Measurements from ENCODE around the gene CD3D.
"Not testable (repeated sequence)": the region's sequence is repeated elsewhere in the genome, so short reads cannot be mapped to it uniquely, and the experiment has no call there.

CD3D gene

DNA sequence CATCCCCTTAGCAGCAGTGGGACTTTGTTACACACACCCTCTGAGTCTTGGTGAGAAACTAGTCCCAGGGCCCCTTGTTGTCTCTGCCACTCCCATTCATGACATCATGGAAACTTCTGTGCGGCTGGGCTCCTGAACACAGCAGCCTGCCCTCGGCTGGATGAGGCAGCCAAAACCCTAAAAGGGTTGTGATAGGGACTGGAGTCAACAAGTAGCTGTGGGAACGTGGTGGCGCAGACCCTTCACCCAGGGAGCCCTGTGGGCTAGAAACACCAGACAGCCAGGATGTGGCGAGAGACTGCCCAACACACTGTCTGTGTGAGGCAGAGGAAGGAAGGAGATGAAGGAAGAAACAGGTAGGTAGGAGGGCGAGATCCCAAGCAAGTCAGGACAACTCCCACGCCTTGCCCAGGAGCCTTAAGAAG lies 3.9 kb downstream of the CD3D start:
- no peak for DNase-seq

DNA sequence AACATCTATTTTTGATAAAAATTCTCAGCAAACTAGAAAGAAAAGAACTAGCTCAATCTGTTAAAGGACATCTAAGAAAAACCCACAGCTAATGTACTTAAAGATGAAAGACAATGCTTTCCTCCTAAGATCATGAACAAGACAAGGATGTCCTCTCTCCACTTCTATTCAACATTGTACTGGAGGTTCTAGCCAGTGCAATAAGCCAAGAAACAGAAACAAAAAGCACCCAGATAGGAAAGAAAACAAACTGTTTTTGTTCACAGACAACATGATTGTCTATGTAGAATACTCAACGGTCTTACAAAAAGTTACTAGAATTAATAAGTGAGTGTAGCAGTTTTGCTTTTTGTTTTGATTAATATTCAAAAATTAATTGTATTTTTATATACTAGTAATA lies 7.8 kb downstream of the CD3D start:
- DNase-seq, result no peak

DNA sequence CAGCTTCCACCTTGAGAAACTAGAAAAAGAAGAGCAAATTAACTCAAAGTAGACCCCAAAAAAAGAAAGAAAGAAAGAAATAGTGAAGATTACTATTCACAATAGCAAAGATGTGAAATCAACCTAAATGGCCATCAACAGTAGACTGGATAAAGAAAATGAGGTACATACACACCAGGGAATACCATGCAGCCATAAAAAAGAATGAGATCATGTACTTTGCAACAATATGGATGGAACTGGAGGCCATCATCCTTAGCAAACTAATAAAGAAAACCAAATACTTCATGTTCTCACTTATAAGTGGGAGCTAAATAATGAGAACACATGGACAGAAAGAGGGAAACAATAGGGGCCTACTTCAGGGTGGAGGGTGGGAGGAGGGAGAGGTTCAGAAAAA lies 13.8 kb downstream of the CD3D start:
- no peak for DNase-seq

DNA sequence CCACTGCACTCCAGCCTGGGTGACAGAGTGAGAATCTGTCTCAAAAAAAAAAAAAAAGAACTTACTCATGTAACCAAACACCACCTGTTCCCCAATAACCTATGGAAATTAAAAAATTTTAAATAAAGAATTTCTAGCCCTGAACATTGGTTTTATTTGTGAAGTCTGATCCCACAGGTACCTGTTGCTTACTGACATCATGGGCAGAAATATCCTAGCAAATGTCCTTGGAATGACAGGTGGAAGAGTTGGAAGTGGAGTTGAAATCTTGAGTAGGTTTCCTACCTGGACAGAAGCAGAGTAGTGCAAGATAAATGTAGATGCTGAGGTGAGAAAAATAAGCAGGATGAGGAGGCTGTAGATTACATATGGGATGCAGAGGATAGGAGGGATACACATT lies 17.2 kb downstream of the CD3D start:
- DNase-seq, result no peak

DNA sequence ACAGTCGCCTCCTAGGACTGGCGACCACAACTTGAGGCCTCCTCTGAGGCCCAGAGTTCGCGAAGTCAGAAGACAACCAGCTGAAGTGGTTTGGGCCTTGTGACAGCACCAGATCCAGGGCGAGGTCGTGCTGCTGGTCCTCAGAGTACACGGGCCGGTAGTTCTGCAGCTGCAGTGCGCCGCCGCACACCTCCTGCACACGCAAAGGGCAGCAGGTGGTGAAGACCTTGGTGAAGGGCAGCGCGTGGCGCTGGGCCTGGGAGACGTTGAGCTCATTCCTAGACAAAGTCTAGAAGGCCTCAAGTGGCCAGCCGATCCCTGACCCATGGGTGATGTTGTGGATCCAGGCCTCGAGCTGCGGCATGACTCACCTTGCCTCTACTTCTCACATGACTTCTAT lies 19.8 kb downstream of the CD3D start:
- no peak for DNase-seq

DNA sequence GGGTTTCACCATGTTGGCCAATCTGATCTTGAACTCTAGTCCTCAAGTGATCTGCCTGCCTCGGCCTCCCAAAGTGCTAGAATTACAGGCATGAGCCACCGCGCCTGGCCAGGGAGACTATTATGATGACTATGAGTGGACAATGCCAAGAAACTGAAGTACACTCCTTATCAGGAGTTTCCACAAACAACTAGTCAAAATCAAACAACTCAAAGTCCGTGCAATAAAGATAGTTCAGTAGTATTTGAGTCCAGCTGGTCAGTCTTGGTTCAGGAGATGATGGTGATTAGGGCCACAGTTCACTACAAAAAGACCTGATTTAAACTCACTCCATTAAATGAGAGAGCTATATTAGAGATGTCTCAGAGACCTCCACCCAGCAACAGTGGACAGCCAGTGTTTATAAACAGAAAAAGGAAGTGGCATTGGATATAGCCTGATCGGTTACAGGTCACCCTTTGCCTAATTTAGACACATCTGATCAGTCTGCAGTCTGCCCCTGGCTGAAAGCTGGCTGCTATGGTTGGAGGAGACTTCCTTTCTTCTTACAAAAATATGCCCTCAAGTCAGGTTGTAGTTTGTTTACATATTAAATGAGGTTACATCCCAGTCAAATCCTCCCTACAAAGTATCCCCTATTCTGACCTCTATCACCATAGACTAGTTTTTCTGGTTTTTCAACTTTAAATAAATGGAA lies 21.0 kb downstream of the CD3D start:
- DNase-seq, result no peak

DNA sequence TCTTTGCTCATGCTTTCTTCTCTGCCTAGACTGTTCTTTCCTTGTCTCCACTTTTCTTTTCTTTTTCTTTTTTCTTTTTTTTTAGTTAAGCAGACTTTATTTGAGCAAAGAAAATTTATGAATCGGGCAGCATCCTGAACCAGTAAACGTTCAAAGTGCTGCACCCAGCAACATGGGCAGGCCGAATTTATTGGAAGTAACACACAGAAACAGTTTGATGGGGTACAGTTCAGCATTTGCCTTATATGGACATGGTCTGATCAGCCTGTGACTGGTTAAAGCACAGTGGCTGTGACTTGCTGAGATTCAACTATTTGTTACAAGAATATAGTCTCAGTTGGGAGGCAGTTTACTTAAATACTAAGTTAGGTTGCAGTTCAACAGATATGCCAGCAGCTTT lies 22.0 kb downstream of the CD3D start:
- DNase-seq, result no peak

DNA sequence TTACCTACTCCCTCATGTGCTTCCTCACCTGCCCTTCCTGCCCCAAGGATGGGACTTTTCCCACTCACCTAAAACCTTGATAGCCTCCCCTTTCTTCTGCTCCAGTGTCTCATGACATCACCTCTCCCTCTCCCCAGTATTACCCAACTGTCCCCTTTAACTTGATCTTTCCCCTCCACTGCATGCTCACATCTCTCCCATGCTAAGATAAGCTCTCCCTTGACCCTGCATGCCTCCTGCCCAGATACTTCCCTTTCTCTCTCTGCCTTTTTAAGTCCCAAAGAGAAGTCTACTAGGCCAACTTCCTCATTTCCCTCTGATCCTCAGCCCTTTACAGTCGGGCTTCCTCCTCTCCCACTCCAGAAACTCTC lies 23.2 kb downstream of the CD3D start:
- no peak for DNase-seq

DNA sequence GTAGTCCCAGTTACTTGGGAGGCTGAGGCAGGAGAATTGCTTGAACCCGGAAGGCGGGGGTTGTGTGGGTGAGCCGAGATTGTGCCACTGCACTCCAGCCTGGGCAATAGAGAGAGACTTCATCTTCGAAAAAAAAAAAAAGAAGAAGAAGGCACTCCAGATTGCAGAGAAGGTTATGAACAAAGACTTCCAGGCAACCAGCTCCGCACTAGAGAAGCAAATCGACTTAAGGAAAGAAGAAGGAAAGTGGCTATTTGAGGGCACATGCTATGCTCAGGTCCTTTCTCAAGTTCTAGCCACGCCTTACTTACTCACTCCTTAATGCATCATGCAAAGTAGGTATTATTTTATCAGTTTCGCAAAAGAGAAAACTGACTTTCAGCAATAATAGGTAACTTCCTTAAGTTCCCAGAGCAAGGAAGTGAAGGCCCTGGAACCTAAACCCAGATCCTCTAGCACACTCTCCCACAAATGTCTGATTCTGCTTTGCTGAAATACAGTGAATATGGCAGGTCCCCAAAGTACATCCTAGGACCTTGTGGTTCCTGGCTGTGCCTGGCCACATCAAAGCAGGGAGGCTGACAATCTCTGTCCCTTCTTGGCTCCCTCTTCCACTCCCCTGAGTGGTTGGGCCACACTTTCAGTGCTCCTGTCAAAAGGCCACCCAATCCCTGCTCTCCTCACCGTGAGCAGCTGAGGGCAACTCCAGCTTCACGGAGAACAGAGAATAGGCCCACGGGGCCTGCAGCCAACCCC lies 23.7 kb downstream of the CD3D start:
- no peak for DNase-seq

DNA sequence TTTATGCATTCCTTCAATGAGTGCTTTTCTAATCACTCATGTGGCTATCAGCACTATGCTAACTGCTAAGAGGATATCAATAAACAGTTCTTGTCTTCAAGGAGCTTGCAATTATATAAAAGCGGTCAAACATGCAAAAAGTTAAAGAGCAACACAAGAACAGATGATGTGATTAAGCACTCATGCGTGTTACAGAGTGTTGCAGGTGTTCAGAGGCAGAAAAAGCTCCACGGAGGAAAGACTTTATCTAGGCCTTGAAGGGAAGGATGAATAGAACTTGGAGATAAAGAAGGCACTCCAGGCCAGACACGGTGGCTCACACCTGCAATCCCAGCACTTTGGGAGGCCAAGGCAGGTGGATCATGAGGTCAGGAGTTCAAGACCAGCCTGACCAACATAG lies 24.4 kb downstream of the CD3D start:
- no peak for DNase-seq

DNA sequence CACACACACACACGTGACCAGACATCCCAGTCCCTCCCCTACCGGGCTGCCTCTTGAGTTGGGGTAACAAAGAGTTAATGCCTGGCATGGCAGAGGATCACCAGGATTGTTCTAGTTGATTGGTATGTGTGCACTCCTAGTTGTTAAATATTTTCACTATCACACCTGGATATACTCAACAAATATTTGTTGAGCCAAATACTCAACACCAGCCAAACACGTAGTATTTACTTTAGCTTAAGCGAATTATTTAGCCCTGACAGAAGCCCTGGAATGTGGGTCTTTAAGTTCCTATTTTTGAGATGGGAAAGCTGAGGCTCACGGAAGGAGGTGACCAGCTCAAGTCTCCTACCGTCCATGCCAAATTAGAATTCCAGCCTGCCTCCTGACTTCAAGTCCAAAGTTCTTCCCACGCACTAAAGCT lies 27.5 kb downstream of the CD3D start:
- no peak for DNase-seq

DNA sequence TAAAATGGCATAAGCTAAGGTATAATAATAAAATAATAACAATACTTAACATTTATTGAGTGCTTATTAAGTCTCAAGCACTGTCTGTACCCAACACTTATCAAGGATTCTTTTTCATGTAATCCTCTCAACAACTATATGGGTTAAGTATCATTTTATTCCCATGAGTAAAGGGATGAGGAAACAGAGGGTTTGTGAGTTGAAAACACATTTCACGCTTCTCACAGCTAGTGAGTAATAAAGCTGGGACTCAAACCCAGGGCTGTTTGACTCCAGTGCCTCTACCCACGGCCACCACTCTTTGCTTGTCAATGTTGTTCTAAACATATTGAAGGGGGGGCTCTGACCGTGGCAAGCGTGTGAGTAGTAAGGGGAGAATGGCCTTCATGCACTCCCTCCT lies 29.3 kb downstream of the CD3D start:
- no peak for DNase-seq

DNA sequence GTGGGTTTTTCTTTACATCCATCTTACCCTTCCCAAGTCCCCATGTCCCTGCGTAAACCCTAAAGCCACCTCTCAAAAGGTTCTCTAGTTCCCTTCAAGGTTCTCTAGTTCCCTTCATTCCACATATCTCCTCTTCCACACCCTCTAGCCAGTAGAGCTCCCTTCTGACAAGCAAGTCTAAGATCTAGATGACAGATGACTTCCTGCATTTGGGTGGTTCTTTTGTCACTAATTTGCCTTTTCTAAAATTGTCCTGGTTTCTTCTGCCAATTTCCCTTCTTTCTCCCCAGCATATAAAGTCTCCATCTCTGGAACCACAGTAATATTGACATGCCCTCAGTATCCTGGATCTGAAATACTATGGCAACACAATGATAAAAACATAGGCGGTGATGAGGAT lies 30.2 kb downstream of the CD3D start:
- no peak for DNase-seq

DNA sequence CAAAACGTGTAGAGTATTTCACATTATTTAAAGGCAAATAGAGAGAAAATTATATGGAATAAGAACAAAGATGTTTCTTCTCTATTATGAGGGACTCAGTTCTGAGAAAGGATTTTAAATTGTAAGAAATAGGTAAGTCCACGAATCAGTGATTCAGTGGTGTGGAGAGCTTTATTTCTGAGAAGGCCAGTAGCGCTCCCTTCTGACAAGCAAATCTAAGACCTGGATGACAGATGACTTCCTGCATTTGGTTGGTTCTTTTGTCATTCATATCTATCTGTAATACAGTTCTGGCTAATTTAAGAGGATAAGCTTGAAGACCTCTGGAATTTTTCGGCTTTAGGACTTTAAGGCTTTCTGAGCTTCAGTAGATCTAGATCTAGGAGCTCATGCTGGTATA lies 31.0 kb downstream of the CD3D start:
- DNase-seq, result no peak

DNA sequence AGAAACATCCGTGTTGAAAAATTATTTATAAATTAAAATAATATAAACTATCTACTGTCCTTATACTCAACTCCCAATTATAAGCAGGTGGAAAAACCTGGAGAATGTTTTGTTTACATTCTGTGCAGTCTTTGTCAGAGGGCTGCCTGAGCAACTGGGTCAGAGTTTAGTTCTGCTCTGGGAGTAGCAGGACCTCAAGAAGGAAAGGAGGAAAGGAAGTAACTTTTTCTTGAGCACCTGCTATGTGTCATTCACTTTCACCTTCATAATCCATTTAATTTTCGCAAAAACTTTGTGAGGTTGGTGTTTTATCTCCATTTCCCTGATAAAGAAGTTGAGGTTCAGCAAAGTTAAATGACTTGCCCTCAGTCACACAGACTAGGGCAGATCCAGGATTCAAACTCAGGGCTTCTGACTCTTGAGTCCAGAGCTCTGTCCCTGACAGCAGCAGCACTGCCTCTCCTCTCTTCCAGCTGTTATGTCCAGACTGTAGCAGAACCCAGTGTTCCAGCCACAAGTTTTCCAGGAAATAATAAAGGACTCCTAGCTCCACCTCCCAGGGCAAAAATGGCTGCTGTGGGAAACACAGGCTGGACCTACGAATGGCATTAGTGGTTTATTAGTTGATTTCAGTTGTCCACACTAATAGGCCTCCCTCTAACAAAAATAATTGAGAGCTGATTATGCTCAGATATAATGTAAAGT lies 31.6 kb downstream of the CD3D start:
- no peak for DNase-seq

DNA sequence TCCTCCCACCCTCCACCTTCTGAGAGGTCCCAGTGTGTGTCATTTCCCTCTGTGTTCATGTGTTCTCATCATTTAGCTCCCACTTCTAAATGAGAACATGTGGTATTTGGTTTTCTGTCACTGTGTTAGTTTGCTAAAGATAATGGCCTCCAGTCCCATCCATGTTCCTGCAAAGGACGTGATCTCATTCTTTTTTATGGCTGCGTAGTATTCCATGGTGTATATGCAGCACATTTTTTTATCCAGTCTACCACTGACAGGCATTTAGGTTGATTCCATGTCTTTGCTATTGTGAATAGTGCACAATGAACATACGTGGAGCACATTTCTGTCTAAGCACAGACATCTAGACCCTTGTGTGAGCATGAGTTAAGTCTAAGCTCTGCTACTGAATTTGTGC lies 32.2 kb downstream of the CD3D start:
- DNase-seq, result no peak

DNA sequence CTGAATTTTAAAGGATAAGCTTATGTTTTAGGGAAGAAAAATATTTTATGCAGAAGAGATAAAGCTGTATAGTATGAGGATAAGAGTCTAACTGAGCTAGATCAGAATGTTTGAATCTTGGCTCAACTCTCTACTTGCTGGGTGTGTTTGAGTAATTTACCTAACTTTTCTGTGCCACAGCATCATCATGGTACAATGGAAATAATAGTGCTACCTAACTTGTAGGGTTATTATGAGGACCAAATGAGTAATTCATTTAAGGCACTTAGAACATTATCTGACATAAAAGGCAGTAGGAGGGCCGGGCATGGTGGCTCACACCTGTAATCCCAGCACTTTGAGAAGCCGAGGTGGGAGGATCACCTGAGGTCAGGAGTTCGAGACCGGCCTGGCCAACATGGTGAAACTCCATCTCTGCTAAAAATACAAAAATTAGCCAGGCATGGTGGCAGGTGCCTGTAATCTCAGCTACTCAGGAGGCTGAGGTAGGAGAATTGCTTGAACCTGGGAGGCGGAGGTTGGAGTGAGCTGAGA lies 33.4 kb downstream of the CD3D start:
- DNase-seq, result not testable (repeated sequence)

DNA sequence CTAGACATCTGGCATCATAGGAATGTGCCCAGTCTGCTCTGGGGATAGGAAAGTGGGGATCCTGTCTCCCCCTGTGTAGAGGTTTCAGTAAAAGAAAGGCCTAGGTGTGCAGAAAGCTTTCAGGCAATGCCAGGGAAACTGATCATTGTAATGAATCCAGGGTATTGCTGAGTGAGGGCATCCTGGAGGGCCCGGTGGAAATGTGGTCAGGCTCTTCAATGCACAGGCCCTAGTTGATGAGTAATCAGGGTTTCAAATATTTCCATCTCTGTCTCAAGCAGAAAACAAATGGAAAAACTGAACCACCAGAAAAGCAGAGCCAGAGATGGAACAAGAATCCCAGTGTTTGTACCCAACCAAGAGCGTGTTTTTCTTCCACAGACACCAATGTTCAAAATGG lies 35.9 kb downstream of the CD3D start:
- no peak for DNase-seq

DNA sequence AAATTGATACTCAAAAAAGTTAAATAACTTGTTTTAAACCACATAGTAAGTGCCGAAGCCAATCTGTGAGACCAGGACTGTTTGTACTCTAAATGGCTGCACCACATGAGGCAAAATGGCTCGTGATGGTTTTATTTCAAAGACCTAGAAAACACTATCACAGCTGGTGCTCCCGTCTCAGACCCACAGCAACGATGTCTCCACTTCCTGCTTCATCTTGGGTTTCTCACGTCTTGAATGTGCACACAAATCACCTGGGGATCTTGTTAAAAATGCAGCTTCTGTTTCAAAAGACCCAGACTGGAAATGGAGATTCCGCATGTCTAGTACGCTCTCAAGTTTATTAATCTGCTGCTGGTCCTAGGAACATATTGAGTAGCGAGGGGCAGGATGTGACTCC lies 36.8 kb downstream of the CD3D start:
- no peak for DNase-seq

DNA sequence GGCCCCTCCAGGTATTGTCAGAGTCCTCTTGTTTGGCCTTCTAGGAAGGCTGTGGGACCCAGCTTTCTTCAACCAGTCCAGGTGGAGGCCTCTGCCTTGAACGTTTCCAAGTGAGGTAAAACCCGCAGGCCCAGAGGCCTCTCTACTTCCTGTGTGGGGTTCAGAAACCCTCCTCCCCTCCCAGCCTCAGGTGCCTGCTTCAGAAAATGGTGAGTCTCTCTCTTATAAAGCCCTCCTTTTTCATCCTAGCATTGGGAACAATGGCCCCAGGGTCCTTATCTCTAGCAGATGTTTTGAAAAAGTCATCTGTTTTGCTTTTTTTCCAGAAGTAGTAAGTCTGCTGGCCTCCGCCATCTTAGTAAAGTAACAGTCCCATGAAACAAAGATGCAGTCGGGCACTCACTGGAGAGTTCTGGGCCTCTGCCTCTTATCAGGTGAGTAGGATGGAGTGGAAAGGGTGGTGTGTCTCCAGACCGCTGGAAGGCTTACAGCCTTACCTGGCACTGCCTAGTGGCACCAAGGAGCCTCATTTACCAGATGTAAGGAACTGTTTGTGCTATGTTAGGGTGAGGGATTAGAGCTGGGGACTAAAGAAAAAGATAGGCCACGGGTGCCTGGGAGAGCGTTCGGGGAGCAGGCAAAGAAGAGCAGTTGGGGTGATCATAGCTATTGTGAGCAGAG lies 37.8 kb downstream of the CD3D start, which contains the start of gene CD3E:
Gene CD3E (plus strand): TSS at position 163 of the 681 bp plus-strand sequence. CDS start 223 bp downstream, at position 386.
- DNase-seq, result no peak

DNA sequence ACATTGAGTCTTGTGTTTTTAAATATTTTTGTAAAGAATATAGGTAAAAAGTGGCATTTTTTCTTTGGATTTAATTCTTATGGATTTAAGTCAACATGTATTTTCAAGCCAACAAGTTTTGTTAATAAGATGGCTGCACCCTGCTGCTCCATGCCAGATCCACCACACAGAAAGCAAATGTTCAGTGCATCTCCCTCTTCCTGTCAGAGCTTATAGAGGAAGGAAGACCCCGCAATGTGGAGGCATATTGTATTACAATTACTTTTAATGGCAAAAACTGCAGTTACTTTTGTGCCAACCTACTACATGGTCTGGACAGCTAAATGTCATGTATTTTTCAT lies 38.3 kb downstream of the CD3D start:
- DNase-seq, result no peak

DNA sequence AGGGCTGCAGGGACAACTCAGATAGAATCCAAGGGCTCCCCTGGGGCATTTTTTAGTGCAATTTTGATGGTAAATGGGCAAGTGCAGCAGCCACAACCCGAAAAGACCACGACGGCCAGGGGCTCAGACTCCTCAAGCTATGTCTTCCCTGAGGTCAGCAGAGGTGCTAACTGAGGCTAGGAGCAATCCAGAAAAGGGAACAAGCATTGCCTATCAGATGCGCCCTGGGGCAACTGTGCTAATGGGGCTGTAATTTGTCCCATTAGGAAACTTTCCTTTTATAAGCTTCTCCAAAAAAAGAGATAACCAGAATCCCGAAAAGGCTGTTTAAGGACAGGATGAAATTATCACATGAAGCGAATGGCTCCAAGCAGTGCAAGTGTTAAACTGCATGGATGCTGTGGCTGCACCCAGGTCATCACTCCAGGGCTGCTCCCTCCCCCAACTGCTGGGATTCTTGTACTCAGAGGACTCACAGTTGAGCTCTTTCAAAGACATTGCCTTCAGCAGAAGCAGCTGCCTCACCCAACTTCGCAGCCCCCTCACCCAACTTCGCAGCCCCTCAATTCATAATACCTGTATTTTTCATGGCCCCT lies 40.8 kb downstream of the CD3D start:
- DNase-seq, result no peak

Data from NCI-H1105 treated with DMSO at 0.1 percent for 48 hours (cell line).